ENCODE measurements around the gene COPS8. TPM values are rescaled to one million over a fixed set of nuclear protein-coding genes. Genes with fewer than 3 reads are reported as not detected.

Gene COPS8
- total RNA-seq, 4 donors from 2014 or later, result 59.0 to 88.3 (median 77.7) TPM

GRCh38 chr2:237065071-237065377 lies 20.7 kb upstream of the COPS8 start:
- H3K27ac ChIP-seq, result no peak overlapping the region
- no peaks in the 10 kb centered on the region for H3K27me3 ChIP-seq
- peaks cover 8% of the 10 kb centered on the region for H3K4me1 ChIP-seq
- 70% methylated on average over 2 of the region's 2 CpGs for WGBS
- H3K9me3 ChIP-seq, result no peaks in the 10 kb centered on the region
- no peaks in the 10 kb centered on the region for H3K36me3 ChIP-seq
- DNase-seq (ENCODE audit: low spot score in 2 of 2), result no peak
- TF ChIP-seq POLR2A (IDR thresholded peaks at IDR 0.05) (no peak), EP300 (IDR thresholded peaks at IDR 0.05) (no peak), CTCF (IDR thresholded peaks at IDR 0.05) (no peak), POLR2AphosphoS5 (IDR thresholded peaks at IDR 0.05) (no peak)
- no peak overlapping the region for H3K4me3 ChIP-seq

DNA sequence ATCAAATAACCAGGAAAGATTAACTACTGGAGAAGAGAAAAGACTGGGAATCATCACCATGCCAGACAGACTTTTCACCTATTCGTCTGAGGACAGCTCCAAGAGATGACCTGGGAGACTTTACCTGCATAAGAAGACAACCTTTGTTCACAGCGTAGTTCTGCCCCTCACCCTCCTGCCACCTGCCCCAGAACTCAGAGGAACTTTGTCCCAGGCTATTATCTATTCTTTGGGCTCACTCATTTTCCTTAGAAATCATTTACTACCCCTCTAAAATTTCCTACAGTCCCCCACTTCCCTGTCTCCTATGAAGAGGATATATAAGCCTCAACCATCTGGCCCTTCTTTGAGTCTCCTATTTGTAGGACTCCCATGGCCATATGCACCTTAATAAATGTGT lies 19.3 kb upstream of the COPS8 start:
- 95% methylated on average over 2 of the region's 2 CpGs for WGBS
- TF ChIP-seq POLR2A (IDR thresholded peaks at IDR 0.05), result no peak
- no peak for TF ChIP-seq CTCF (IDR thresholded peaks at IDR 0.05)
- TF ChIP-seq POLR2AphosphoS5 (IDR thresholded peaks at IDR 0.05), result no peak
- TF ChIP-seq EP300 (IDR thresholded peaks at IDR 0.05), result no peak
- H3K36me3 ChIP-seq, result no peaks in the 10 kb centered on the region
- H3K9me3 ChIP-seq, result no peaks in the 10 kb centered on the region
- H3K27me3 ChIP-seq, result no peaks in the 10 kb centered on the region
- no peaks in the 10 kb centered on the region for H3K4me1 ChIP-seq
- H3K27ac ChIP-seq, result no peak overlapping the region
- no peak overlapping the region for H3K4me3 ChIP-seq
- DNase-seq (ENCODE audit: low spot score in 2 of 2), result no peak

- Histone ChIP-seq H3K9me3 (no peaks in the 10 kb centered on the region), H3K4me1 (no peaks in the 10 kb centered on the region), H3K27me3 (no peaks in the 10 kb centered on the region), H3K4me3 (no peak overlapping the region), H3K27ac (no peak overlapping the region), H3K36me3 (no peaks in the 10 kb centered on the region)
- TF ChIP-seq POLR2A (IDR thresholded peaks at IDR 0.05) (no peak), EP300 (IDR thresholded peaks at IDR 0.05) (no peak), CTCF (IDR thresholded peaks at IDR 0.05) (no peak), POLR2AphosphoS5 (IDR thresholded peaks at IDR 0.05) (no peak)
- no peak for DNase-seq (ENCODE audit: low spot score in 2 of 2)
- 60% methylated on average over 3 of the region's 3 CpGs for WGBS
Observed at GRCh38 chr2:237068005-237068576, 17.6 kb upstream of the COPS8 start.

DNA sequence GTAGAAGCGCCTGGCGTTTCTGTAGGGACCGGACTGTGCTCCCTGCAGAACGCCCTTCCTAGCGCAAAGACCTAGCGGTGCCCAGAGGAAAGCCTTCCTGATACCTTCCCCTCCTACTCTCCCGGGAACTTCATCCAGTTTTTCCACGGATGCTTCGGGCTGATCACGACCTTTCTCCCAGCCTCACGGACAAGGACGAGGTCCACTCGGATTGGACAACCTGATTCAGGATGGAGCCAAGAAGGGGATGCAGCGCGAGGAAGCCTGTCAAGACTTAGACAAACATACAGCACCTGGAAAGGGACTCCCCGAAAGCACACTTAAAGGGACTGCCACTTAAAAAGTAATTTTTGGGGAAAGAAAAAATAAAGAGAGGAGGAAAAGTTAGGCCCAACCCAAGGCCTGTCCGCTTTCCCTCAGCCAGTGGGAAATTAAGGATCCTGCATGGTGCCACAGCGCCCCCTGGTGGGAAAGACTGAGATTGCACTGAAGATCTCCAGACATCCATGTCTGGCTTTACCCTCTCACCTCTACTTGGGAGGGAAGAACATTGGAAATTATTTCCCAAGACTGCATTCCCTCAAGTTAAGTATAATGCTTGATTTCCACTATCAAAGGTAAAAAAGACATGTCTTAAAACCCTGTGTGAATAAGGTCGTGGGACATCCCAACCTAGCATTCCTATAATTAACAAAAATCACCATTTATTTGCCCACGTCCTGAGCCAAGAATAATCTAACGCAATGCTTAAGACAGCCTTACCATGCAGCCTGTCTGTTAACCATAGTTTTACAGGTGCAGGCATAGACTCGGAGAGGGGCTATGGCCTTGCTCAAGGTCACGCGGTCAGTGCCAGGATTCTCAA lies 13.4 kb upstream of the COPS8 start:
- Histone ChIP-seq H3K4me3 (no peak overlapping the region), H3K9me3 (no peaks in the 10 kb centered on the region), H3K36me3 (no peaks in the 10 kb centered on the region), H3K27me3 (no peaks in the 10 kb centered on the region), H3K4me1 (no peaks in the 10 kb centered on the region), H3K27ac (no peak overlapping the region)
- WGBS, result 85% methylated on average over 24 of the region's 24 CpGs
- no peak for TF ChIP-seq EP300 (IDR thresholded peaks at IDR 0.05)
- peak; percentile 94 to 98 for TF ChIP-seq CTCF (IDR thresholded peaks at IDR 0.05)
- peak; percentile 84 to 88 for DNase-seq (ENCODE audit: low spot score in 2 of 2)

GRCh38 chr2:237073552-237073951 lies 12.1 kb upstream of the COPS8 start:
- no peaks in the 10 kb centered on the region for H3K9me3 ChIP-seq
- H3K4me3 ChIP-seq, result no peak overlapping the region
- no peak for TF ChIP-seq CTCF (IDR thresholded peaks at IDR 0.05)
- no peak for TF ChIP-seq POLR2AphosphoS5 (IDR thresholded peaks at IDR 0.05)
- no peak for TF ChIP-seq POLR2A (IDR thresholded peaks at IDR 0.05)
- TF ChIP-seq EP300 (IDR thresholded peaks at IDR 0.05), result no peak
- 47% methylated on average over 4 of the region's 4 CpGs for WGBS
- DNase-seq (ENCODE audit: low spot score in 2 of 2), result no peak
- H3K27me3 ChIP-seq, result no peaks in the 10 kb centered on the region
- no peak overlapping the region for H3K27ac ChIP-seq
- H3K36me3 ChIP-seq, result no peaks in the 10 kb centered on the region
- H3K4me1 ChIP-seq, result no peaks in the 10 kb centered on the region
